C1 segment of cervical spinal cord (tissue), 14 donors: Measurements from ENCODE around the gene CASD1.

Experiments
- DNase-seq, 14 donors: peaks; one replicate each; lab custom pipeline; 2025; lab: John Stamatoyannopoulos, UW

CASD1 gene

DNA sequence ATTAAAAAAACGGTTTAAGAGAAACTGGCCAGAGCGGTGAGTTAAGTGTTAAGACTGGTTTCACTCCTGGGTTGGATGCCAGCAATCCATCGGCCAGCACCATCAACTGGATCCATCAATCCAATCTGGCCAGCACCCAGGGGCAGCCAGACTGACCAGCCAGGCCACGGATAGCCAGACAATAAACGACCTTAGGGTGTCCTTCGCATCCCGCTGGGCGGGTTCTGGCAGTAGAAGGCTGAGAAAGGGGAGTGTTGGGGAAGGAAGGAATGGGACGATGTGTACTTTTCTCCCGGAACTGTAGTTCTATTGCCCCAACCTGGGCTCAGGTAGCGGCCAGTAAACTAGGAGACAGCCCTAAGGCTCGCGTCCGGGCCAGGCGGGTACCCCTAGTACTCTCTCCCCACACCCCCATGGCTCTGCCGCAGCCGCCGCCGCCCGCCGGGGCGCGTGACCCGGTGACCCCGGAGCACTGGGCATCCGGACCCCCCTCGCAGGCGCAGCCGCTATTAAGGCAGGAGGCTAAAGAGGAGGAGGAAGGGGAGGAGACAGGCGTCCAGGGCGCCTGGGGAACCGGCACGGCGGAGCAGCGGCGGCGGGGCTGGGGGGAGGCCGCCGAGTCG lies at the start of gene CASD1:
TSS of gene CASD1 (plus strand) at position 546 of the 623 bp plus-strand sequence. CDS start 276 bp downstream, outside the sequence.
- DNase-seq: peak; percentile 3 to 87 (median 72)

DNA sequence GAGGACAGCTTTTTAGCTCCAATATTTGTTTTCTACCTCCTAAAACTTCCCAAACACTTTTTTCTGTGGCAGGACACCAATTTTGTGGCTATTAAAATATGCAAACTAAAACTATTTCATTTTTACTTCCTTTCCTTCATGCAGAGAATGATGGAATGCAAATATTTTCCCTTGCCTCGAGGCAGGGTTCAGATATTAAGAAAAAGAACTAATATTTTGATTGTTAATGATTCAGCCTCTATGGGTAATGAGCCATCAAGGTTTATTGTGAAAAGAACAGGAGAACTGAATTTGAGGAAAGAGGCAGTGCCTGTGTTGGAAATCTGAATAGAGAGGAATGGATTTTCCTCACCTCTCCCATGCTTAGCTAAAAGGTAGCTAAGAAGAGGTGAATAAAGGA lies 43.1 kb upstream of the CASD1 start:
- no peak for DNase-seq

DNA sequence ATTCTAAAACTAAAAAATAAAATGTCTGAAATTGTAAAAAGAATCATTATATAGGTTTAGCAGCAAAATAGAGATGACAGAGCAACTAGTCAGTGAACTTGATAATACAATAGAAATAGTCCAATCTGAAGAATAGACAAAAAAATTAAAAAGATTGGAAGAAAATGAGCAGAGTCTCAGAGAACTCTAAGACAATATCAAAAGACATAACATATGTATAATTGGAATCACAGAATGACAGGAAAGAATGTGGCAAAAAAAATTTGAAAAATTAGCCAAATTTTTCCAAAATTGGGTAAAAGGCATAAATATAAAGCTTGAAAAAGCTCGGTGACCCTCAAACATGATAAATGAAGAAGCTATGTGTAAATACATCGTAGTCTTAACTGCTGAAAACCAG lies 38.0 kb upstream of the CASD1 start:
- no peak for DNase-seq

DNA sequence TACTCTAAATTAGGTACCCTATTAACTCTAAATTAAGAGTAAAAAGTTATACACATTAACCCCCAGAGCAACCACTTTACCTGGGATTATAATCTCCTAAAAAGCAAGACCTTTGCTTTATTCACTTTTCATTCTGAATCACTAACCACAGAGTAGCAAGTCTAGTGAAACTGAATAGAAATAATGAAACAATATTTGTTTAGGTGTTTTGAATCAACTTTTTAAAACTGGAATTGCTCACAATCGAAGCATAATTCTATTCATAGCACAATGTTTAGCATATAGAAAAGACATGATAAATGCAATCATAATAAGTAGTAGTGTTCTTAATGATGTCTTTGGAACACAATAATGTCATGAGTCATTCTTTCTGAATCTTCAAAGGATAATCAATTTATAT lies 37.0 kb upstream of the CASD1 start:
- DNase-seq: no peak

GRCh38 chr7:94476251-94476840 lies 33.3 kb upstream of the CASD1 start:
- DNase-seq: no peak

GRCh38 chr7:94477878-94478277 lies 31.7 kb upstream of the CASD1 start:
- no peak for DNase-seq

GRCh38 chr7:94478648-94479214 lies 30.9 kb upstream of the CASD1 start:
- no peak for DNase-seq

DNA sequence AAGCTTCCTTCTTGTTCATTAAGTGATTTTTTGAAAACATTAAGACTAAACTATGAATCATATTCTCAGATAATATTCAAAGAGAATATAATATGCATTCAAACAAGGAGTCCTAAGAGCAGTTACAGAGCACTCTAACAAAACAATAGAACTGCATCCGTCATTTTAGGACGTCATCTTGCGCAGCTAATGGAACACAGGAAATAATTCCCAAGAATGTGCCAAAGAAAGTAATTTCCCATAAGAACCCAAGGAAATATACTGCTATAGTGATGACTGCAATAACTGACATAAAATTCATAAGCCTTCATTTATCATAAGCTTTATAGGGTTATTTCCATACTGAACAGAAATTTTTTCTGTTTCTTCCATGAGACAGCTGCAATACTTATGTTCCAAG lies 28.3 kb upstream of the CASD1 start:
- DNase-seq: no peak

DNA sequence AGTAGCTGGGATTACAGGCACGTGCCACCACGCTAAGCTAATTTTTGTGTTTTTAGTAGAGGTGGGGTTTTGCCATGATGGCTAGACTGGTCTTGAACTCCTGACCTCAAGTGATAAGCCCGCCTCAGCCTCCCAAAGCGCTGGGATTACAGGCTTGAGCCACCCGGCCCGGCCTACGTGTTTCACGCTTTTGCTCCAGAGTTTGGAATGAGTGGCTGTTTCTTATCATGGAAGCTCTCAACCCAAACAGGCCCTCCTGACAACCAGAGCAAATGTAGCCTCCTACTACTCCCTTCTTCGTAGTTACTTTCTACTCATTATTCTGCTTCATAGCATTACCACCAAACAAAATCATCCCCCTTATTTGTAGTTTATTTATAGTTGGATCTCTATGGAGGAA lies 26.8 kb upstream of the CASD1 start:
- DNase-seq: no peak

DNA sequence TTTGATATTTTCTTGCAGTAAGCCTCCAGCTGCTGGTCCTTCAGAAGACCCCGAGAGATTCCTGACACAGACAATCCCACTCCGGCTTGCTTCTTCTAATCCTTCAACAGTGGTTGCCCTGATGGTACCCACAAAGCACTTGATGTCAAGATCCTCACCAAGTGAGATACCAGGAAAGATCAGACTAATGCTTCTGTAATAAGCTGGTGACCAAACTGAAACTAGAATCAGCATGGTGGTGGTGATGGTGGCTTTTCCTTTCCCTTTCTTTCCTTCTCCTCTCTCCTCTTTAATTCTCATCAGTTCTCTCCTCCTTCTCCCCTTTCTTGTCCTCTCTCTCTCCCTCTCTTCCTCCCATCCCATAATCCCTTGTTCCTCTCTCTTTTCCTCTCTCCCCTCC lies 25.8 kb upstream of the CASD1 start:
- DNase-seq: no peak

GRCh38 chr7:94486216-94486615 lies 23.4 kb upstream of the CASD1 start:
- DNase-seq: no peak

- DNase-seq: no peak
Measured at GRCh38 chr7:94491410-94491809, 18.2 kb upstream of the CASD1 start.

DNA sequence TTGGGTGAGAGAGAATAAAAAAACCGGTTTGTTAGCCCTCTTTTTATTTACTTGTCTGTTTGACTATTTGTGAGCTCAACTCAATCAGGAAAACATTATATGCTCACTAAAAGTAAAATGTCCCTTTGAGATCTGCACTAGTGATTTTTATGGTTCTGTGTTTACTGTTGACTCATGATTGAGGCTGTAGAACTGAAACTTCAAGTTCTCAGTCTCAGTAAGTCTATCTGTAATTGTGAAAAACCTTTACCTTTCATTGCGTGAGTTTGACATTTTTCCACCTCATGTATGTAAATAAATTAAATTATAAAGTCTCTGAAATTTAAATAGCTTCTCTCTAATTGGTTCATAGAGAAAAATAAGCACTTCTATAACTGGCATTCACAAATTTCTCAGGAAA lies 17.0 kb upstream of the CASD1 start:
- DNase-seq: no peak

DNA sequence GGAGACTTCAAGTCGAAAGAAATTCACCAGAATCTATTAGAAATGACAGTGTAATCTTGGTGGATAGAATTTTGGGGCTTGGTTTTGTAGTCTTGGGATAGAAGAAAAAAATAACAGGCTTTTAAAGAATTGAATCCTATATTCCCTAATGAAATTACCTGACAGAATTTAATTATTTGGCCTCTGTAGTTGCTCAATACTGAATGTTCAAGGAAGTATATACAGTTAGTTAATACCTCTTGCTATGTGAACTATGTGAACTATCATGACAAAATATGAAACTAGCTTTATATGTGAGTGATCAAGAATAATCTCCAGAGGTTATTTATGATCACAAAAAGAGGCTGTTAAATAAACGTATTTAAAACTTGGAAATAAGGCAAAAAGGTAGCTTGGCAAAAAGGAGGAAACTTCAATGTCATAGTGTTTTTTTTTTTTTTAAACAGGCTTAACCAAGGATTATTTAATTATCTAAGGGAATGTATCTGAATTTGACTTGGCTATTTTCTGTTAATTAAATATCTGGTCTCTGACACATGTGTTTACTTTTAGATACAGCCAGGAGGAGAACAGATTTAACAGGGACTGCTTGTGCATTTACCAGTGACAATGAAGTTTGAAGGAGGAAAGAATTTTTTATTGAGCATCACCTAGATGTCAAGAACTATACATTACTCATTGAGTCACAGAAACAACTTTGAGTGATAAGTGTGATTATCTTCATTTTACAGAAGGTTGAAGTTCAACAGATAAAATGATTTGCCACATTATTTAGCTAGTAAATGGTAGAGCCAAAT lies 11.5 kb upstream of the CASD1 start:
- no peak for DNase-seq

DNA sequence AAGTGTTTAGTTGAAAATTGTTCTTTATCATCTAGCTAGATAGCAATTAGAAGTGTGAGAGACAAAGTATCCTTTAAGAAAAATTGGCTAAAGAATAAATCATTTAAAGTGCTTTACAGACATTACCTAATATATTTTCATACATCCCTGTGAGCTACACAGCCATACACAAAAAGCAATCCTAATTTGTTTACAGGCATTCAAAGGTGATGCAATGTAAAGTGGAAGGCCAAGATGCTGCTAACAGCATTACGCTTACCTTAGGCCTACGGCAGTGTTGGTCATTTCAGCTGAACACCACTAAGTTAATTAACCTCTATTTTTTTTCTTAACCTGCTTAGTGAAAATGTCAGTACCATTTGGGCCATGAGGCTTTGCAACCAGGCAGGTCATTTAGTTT lies 10.7 kb upstream of the CASD1 start:
- no peak for DNase-seq

- no peak for DNase-seq
Measured at GRCh38 chr7:94507462-94507861, 2.1 kb upstream of the CASD1 start.

DNA sequence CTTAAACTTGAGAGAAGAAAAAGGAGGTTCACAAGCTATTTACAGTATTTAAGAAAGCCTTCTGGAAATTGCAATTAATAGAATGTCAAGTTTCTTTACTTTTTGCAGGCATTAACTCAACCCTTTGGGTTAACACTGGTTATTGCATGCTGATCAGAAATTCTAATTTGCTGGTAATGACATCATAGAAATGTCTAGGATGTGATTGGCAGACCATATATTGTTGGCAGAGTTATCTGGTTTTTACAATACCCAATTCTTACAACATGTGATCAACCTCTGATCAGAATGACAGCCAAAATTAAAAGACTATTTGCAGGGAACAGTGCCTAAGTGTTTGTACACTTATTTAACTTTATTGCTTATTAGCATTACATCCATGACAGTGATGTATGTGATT lies 1.6 kb upstream of the CASD1 start:
- DNase-seq: no peak

- peak in 13 of 14 donors; percentile 61 to 87 (median 74) for DNase-seq
Measured at GRCh38 chr7:94509887-94510581, 425 bp downstream of the CASD1 start.

- peak in 10 of 14 donors; percentile 35 to 77 (median 61) for DNase-seq
Measured at GRCh38 chr7:94510582-94511496, 1.2 kb downstream of the CASD1 start.

DNA sequence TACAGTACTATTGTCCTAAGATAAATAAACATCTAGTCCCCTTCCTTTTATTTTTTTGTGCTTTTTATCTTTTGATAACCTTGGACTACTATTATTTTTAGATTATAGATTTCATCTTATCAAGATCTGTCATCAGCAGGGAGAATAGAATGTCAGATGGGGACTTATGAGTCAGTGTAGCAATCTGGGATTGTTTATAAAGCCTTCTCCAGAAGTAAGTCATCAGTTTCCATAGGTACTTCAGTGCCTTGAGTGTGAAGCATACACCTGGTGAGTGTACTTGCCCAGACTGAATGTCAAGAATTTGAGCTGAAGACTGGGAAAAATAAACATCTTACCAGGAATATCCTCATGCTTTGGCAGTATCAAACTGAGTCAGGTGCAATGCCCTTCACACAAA lies 2.1 kb downstream of the CASD1 start:
- DNase-seq: peak in 1 of 14 donors; percentile 52
